GM10266 (cell line): ENCODE results near the gene CAMKK1.
"Not testable (repeated sequence)": the region's sequence is repeated elsewhere in the genome, so short reads cannot be mapped to it uniquely, and the experiment has no call there.

Source experiments
- DNase-seq: peaks from one replicate; pipeline ENCODE4 v3.0.0; 2012; ENCODE audit errors: extremely low spot score
- CTCF ChIP-seq: IDR thresholded peaks from 2 replicates; pipeline ENCODE4 v1.5.1; 2012; ENCODE audit warnings: mild to moderate bottlenecking, low read depth; ENCODE audit not compliant: control insufficient read depth, insufficient read depth; ENCODE audit errors: missing control alignments

The CAMKK1 gene

GRCh38 chr17:3861761-3862681 is 30.8 kb downstream of the CAMKK1 start:
- DNase-seq, result no peak
- no peak for TF ChIP-seq CTCF

GRCh38 chr17:3860939-3861700 is 31.7 kb downstream of the CAMKK1 start:
- DNase-seq, result no peak
- no peak for TF ChIP-seq CTCF

GRCh38 chr17:3859940-3860339 is 32.9 kb downstream of the CAMKK1 start:
- no peak for TF ChIP-seq CTCF
- no peak for DNase-seq

- no peak for TF ChIP-seq CTCF
- DNase-seq, result no peak
Measured at GRCh38 chr17:3857261-3858105, 35.4 kb downstream of the CAMKK1 start.

- DNase-seq, result not testable (repeated sequence)
Measured at GRCh38 chr17:3854204-3854603, 38.6 kb downstream of the CAMKK1 start.

DNA sequence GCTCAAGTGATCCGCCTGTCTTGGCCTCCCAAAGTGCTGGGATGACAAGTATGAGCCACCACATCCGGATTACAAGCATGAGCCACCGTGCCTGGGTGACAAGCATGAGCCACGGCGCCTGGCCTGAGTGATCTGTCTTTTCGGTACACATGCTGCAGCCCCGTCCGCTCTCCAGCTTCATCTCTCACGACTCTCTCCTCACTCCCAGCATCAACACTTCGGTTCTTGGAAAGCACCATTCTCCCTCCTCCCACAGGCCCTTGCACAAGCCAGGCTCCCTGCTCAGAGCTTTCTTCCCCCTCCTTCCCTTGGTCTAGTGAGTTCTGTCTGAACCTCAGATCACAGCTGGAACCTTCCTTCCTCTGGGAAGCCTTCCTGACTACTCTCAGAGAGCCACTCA is 40.3 kb downstream of the CAMKK1 start:
- DNase-seq, result peak; percentile 16

More for the DNA sequence above, 40.3 kb downstream of the CAMKK1 start:
- no peak for TF ChIP-seq CTCF
